KMS-11 (cell line): ENCODE measurements around the gene LIMK2.

Experiments used
- H2AFZ ChIP-seq: fragments of 200-600 bp; sonication (generic); 2 replicates; pipeline ENCODE4 v1.6.1; 2016; ENCODE audit warnings: antibody characterized with exemption, mixed run types, low read depth
- H3K27ac ChIP-seq: fragments of 200-600 bp; sonication (generic); 2 replicates; pipeline ENCODE4 v1.6.1; 2016; ENCODE audit warnings: mild to moderate bottlenecking, mixed run types
- H3K27me3 ChIP-seq: fragments of 200-600 bp; sonication (generic); 2 replicates; pipeline ENCODE4 v1.6.1; 2017; ENCODE audit warnings: mild to moderate bottlenecking, low read depth, mixed run types, moderate library complexity; ENCODE audit not compliant: insufficient read depth
- H3K36me3 ChIP-seq: fragments of 200-600 bp; sonication (generic); 2 replicates; pipeline ENCODE4 v1.6.1; 2017; ENCODE audit warnings: mild to moderate bottlenecking, mixed run types; ENCODE audit not compliant: insufficient read depth
- H3K4me1 ChIP-seq: fragments of 200-600 bp; sonication (generic); 2 replicates; pipeline ENCODE4 v1.6.1; 2016; ENCODE audit warnings: mild to moderate bottlenecking, low read depth, mixed run types; ENCODE audit not compliant: poor library complexity, severe bottlenecking
- H3K4me2 ChIP-seq: fragments of 200-600 bp; sonication (generic); 2 replicates; pipeline ENCODE4 v1.7.0; 2016; ENCODE audit warnings: mild to moderate bottlenecking, mixed run types
- H3K4me3 ChIP-seq: fragments of 200-600 bp; sonication (generic); IDR thresholded peaks from 2 replicates; pipeline ENCODE4 v1.6.1; 2017; ENCODE audit warnings: low read depth, low read length, mixed read lengths; ENCODE audit not compliant: insufficient read depth
- H3K79me2 ChIP-seq: fragments of 200-600 bp; sonication (generic); 2 replicates; pipeline ENCODE4 v1.6.1; 2016; ENCODE audit warnings: low read depth, mixed run types; ENCODE audit not compliant: insufficient read depth
- H3K9ac ChIP-seq: fragments of 200-600 bp; sonication (generic); 2 replicates; pipeline ENCODE4 v1.6.1; 2016; ENCODE audit warnings: mild to moderate bottlenecking, mixed run types
- H4K20me1 ChIP-seq: fragments of 200-600 bp; sonication (generic); 2 replicates; pipeline ENCODE4 v1.6.1; 2016; ENCODE audit warnings: mild to moderate bottlenecking, mixed run types; ENCODE audit not compliant: insufficient read depth
- CTCF ChIP-seq: fragments of 200-600 bp; sonication (generic); conservative IDR thresholded peaks from 2 replicates; pipeline ENCODE4 v1.6.1; 2017; ENCODE audit warnings: low read depth, mild to moderate bottlenecking, antibody characterized with exemption, low read length, moderate library complexity, mixed read lengths

LIMK2 gene

GRCh38 chr22:31276426-31277167 lies 64.5 kb downstream of the LIMK2 start:
- Histone ChIP-seq H3K36me3 (no peaks in the 10 kb centered on the region), H3K4me1 (no peaks in the 10 kb centered on the region), H2AFZ (no peak overlapping the region), H3K79me2 (no peaks in the 10 kb centered on the region), H3K9ac (no peak overlapping the region), H3K4me2 (no peak overlapping the region), H3K27ac (no peak overlapping the region), H4K20me1 (no peaks in the 10 kb centered on the region), H3K27me3 (no peaks in the 10 kb centered on the region), H3K4me3 (no peak overlapping the region)
- TF ChIP-seq CTCF: no peak

- Histone ChIP-seq H4K20me1 (no peaks in the 10 kb centered on the region), H3K4me3 (no peak overlapping the region), H3K27ac (no peak overlapping the region), H3K27me3 (no peaks in the 10 kb centered on the region), H2AFZ (no peak overlapping the region), H3K79me2 (no peaks in the 10 kb centered on the region), H3K4me1 (no peaks in the 10 kb centered on the region), H3K9ac (no peak overlapping the region), H3K4me2 (no peak overlapping the region), H3K36me3 (no peaks in the 10 kb centered on the region)
- TF ChIP-seq CTCF: no peak
Measured at GRCh38 chr22:31277741-31278140, 65.6 kb downstream of the LIMK2 start.

- no peak for TF ChIP-seq CTCF
- H3K36me3 ChIP-seq: no peaks in the 10 kb centered on the region
Measured at GRCh38 chr22:31278151-31278621, 66.1 kb downstream of the LIMK2 start.

GRCh38 chr22:31278626-31279326 lies 66.7 kb downstream of the LIMK2 start:
- Histone ChIP-seq H3K9ac (no peak overlapping the region), H3K4me2 (no peak overlapping the region), H3K27me3 (no peaks in the 10 kb centered on the region), H3K4me3 (no peak overlapping the region), H2AFZ (no peak overlapping the region), H3K36me3 (no peaks in the 10 kb centered on the region), H3K4me1 (no peaks in the 10 kb centered on the region), H4K20me1 (no peaks in the 10 kb centered on the region), H3K79me2 (no peaks in the 10 kb centered on the region), H3K27ac (no peak overlapping the region)
- no peak for TF ChIP-seq CTCF

More at GRCh38 chr22:31278151-31278621, 66.1 kb downstream of the LIMK2 start:
- no peaks in the 10 kb centered on the region for H4K20me1 ChIP-seq
- H3K4me3 ChIP-seq: no peak overlapping the region
- no peaks in the 10 kb centered on the region for H3K79me2 ChIP-seq
- H2AFZ ChIP-seq: no peak overlapping the region
- H3K27ac ChIP-seq: no peak overlapping the region
- H3K27me3 ChIP-seq: no peaks in the 10 kb centered on the region
- no peaks in the 10 kb centered on the region for H3K4me1 ChIP-seq
- H3K4me2 ChIP-seq: no peak overlapping the region
- H3K9ac ChIP-seq: no peak overlapping the region
